Activated T-helper 1 cell treated with anti-CD3 and anti-CD28 coated beads, Interleukin-12 subunit alpha, Interleukin-12 subunit beta, Interleukin-2, Interleukin-4 antibody, amounts not matched to agents 30 ng/mL and 10 ng/mL and 1 ng/mL, durations not matched to agents 14 hours and 24 hours and 36 hours (primary cell): ENCODE data around the gene RRH. TPM values are rescaled to one million over a fixed set of nuclear protein-coding genes. Genes with fewer than 3 reads are reported as not detected.
"Not testable (repeated sequence)": the region's sequence is repeated elsewhere in the genome, so short reads cannot be mapped to it uniquely, and the experiment has no call there.

Experiments
- DNase-seq: peaks from one replicate; pipeline ENCODE4 v3.0.0; 2021; ENCODE audit warnings: low spot score
- H3K27ac Mint-ChIP-seq: one replicate; pipeline ENCODE4 v1.8.0; 2021; ENCODE audit warnings: mild to moderate bottlenecking, mixed read lengths
- H3K27me3 Mint-ChIP-seq: one replicate; pipeline ENCODE4 v1.8.0; 2022; ENCODE audit warnings: mild to moderate bottlenecking, moderate library complexity, mixed read lengths; ENCODE audit not compliant: insufficient read depth
- H3K36me3 Mint-ChIP-seq: one replicate; pipeline ENCODE4 v1.8.0; 2021; ENCODE audit warnings: low read depth, mixed read lengths
- H3K4me1 Mint-ChIP-seq: one replicate; pipeline ENCODE4 v1.8.0; 2021; ENCODE audit warnings: low read depth, mixed read lengths
- H3K4me3 Mint-ChIP-seq: one replicate; pipeline ENCODE4 v1.8.0; 2021; ENCODE audit warnings: mild to moderate bottlenecking, moderate library complexity, mixed read lengths
- H3K9me3 Mint-ChIP-seq: one replicate; pipeline ENCODE4 v1.8.0; 2021; ENCODE audit warnings: mixed read lengths
- intact Hi-C: fragments of 100-400 bp; cut with micrococcal nuclease; formaldehyde crosslinking; loops from one replicate; pipeline ENCODE4 v1.15.1; 2024
- total RNA-seq: library from RNA; stranded (reverse); gene quantifications from 2 replicates; pipeline ENCODE4 v1.2.3, GENCODE V29; 2022

Gene RRH, protein sequence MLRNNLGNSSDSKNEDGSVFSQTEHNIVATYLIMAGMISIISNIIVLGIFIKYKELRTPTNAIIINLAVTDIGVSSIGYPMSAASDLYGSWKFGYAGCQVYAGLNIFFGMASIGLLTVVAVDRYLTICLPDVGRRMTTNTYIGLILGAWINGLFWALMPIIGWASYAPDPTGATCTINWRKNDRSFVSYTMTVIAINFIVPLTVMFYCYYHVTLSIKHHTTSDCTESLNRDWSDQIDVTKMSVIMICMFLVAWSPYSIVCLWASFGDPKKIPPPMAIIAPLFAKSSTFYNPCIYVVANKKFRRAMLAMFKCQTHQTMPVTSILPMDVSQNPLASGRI
- total RNA-seq = 0.13 TPM in 1 of 2 replicates, not detected in the other

DNA sequence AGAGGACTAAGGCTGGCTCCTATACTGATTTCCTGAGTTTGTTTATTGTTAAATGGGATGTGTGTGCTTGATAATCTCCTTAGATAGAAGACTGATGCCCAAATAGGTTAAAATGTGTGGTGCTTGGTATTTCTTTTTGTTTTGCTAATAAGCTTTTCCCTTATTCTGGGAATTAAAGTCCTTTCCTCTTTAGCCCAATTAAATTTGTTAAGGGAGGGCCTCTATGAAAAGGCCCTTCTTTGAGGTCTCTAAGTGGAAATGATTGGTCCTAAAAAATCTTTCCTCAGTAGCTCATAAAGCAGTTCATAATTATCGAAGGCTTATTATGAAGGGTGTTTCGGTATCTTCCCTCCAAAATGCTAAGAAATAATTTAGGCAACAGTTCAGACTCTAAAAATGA is at the start of gene RRH:
RRH (plus strand) TSS at position 301 of the 400 bp plus-strand sequence; CDS start at position 357, 56 bp downstream.
- no peak for DNase-seq
- Mint-ChIP-seq H3K36me3 (peaks cover 17% of the 10 kb centered on the region), H3K4me3 (no peak within 1 kb of the TSS), H3K27ac (no peak within 1 kb of the TSS), H3K9me3 (no peaks in the 10 kb centered on the region), H3K4me1 (peaks cover 8% of the 10 kb centered on the region), H3K27me3 (no peaks in the 10 kb centered on the region)
- intact Hi-C loops = no loop called here

DNA sequence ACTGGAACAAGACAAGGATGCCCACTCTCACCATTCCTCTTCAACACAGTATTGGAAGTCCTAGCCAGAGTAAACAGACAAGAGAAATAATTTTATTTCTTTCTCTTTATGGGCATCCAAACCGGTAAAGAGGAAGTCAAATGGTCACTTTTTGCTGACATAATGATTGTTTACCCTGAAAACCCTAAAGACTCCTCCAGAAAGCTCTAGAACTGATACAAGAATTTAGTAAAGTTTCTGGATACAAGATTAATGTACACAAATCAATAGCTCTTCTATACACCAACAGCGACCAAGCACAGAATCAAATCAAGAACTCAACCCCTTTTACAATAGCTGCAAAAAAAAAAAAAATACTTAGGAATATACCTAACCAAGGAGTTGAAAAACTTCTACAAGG is 45.7 kb upstream of the RRH start:
- H3K4me3 Mint-ChIP-seq, H3K27ac Mint-ChIP-seq, intact Hi-C loops, H3K36me3 Mint-ChIP-seq, H3K27me3 Mint-ChIP-seq, DNase-seq, H3K4me1 Mint-ChIP-seq, H3K9me3 Mint-ChIP-seq: not testable (repeated sequence)

DNA sequence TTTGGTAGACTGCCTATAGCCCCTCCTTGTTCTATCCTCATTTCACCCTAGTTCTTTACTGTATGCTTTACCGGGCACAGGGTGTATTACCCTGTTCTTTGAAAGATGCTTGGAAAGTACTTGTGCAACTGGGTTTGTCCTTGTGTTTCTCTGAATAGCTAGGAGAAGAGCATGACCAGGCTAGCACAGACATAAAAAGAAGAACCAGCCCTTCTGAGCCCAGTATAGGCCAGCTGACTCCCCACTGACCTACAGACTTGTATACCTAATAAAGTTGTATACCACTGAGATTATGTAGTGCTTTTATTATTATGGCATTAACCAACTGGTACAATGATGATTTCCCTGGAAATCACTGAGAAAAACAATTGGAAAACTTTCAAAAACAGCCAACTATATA is 40.9 kb upstream of the RRH start:
- no peak overlapping the region for H3K4me3 Mint-ChIP-seq
- peaks cover 17% of the 10 kb centered on the region for H3K27me3 Mint-ChIP-seq
- H3K4me1 Mint-ChIP-seq = no peaks in the 10 kb centered on the region
- intact Hi-C loops = no loop called here
- no peaks in the 10 kb centered on the region for H3K36me3 Mint-ChIP-seq
- no peak overlapping the region for H3K27ac Mint-ChIP-seq
- no peaks in the 10 kb centered on the region for H3K9me3 Mint-ChIP-seq
- DNase-seq = no peak

DNA sequence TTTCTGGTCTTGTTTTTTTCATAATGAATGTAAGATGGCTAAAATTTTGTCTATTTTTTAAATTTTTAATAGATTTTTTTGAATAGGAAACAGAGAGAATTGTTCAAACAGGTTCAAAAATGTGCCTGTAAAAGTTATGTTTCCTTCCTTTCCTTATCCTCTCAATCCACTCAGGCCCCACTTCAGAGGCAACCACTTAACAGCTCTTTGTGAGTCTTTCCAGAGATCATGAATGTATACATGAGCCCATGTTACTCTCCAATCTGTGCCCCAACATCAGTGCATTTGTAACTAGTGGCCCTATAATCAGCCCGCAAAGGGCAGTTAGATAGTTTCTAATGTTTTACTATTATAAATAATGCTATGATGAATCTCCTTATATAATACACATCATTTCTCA is 40.0 kb upstream of the RRH start:
- no peak for DNase-seq

DNA sequence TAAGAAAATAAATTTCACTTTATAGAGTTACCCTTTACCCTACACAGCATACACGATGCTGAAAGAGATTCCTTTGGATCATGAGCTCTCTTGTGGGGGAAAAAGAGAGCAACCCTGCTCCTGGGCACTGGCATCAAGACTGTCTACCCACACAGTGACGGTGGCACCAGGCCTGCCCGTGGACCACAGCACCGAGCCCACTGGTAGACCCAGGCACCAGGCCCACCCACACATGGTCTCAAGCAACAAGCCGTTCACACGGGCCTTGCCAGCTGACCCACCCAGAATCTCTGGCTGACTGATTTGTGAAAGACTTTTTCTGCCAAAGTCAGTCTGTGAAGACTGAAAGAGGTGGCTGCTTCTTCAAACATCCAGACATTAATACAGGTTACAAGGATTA is 32.7 kb upstream of the RRH start:
- Mint-ChIP-seq H3K27me3 (peaks cover 17% of the 10 kb centered on the region), H3K27ac (no peak overlapping the region), H3K9me3 (peaks cover 18% of the 10 kb centered on the region), H3K4me1 (no peaks in the 10 kb centered on the region), H3K36me3 (no peaks in the 10 kb centered on the region), H3K4me3 (no peak overlapping the region)
- no peak for DNase-seq
- intact Hi-C loops = no loop called here

More for the DNA sequence above, 40.0 kb upstream of the RRH start:
- peaks cover 17% of the 10 kb centered on the region for H3K27me3 Mint-ChIP-seq
- H3K9me3 Mint-ChIP-seq = no peaks in the 10 kb centered on the region
- no peaks in the 10 kb centered on the region for H3K4me1 Mint-ChIP-seq
- intact Hi-C loops = no loop called here
- no peaks in the 10 kb centered on the region for H3K36me3 Mint-ChIP-seq
- no peak overlapping the region for H3K4me3 Mint-ChIP-seq
- no peak overlapping the region for H3K27ac Mint-ChIP-seq

DNA sequence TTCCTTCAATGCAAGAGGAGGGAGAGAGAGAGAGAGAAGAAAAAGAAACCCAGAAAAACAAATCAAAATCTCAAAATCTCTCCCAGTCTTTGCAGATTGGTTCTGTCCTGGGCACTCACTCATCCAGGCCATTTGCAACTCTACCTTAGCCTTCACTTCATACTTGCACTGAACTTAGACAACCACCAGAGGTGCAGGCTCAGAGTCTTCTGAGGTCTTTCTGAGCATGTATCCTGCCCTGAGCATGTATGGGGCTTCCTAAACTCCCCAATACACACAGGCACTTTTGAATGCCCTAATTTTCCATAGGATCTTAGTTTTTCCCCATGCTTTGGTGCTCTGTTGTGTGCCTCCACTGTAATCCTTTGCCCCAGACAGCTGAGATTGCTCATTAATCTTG is 28.9 kb upstream of the RRH start:
- Mint-ChIP-seq H3K4me3 (no peak overlapping the region), H3K27ac (no peak overlapping the region), H3K36me3 (no peaks in the 10 kb centered on the region), H3K9me3 (peaks cover 17% of the 10 kb centered on the region), H3K4me1 (no peaks in the 10 kb centered on the region), H3K27me3 (peaks cover 8% of the 10 kb centered on the region)
- DNase-seq = no peak
- intact Hi-C loops = no loop called here

DNA sequence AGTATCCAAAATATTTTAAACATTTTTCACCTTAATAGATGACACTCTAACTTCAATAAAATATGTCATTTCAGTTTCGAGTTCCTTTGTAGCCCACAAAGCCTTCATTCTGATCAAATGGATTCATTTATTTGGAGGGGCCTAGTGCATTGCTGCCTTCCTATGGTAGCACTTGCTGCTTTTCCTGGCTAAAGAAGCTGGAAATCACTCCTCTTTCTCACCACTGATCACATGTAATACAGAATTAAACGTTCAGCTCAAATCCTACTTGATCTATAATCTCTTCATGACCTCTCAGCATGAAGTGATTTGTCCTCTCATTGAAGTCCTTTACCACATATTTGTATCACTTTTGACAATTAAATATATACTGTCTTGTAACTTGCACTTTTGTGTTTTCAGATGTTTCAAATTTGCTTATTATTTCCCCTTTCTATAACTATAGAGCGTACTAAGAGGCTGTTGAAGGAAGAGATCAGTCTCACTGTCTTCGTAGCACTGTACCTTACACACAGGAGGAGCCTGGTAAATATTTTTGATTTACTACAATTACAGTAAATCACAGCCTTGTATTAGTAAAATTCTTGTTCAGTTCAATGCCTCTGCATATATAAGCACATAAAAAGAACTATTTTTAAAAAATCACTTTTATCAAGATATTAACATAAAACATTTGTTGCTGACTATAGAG is 26.5 kb upstream of the RRH start:
- Mint-ChIP-seq H3K9me3 (peaks cover 3% of the 10 kb centered on the region), H3K36me3 (no peaks in the 10 kb centered on the region), H3K27me3 (peaks cover 8% of the 10 kb centered on the region), H3K4me1 (no peaks in the 10 kb centered on the region), H3K27ac (no peak overlapping the region), H3K4me3 (no peak overlapping the region)
- DNase-seq = no peak
- intact Hi-C loops = no loop called here

DNA sequence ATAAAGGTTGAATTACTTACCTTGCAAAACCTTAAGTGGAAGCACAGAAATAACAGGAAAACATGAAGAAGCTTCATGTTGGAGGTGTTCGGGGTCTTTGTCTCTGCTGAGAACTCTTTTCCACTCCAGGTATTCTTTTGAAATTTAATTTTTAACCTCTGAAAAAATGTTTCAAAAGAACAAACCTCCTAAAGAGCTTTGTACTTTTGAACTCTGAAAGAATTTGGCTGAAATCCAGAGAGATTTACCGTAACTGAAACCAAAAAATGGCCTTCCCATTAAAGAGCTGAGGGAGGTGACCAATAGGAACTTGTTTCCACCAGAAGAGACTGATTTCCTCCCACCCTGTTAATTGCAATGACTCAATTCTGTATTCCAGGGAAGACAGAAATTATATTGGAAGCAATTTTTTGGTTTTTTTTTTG is 25.9 kb upstream of the RRH start, which contains the start of gene CFI:
CFI (minus strand) TSS at position 105 of the 425 bp plus-strand sequence; CDS start at position 77, 28 bp downstream.
- intact Hi-C loops = no loop called here

DNA sequence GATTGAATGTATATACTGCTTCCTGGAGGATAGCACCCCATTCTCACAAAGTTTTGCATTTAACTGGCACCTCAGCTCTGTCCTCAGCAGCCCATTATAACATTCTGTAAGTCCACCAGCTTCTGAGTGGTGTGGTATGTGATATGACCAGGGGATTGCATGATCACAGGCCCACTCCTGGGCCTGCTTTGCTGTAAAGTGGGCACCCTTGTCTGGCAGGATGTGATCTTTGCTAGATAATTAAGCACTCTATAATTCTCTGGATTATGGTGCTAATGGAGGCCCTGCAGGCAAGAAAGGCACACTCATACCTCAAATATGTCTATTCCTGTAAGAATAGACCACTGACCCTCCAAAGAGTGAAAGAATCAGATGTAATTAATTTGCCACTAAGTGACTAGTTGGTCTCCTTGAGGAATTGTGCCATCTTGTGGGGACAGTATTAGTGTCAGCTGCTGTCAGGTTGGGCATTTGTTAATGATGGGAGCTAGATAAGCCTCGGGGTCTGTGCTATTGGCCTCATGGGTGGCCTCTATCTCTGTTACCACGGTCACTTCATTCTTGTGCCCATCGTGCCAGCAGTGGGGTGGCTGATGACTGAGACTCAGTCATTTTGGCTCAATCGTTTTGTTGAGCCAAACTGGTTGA is 23.7 kb upstream of the RRH start:
- H3K27ac Mint-ChIP-seq = no peak overlapping the region
- intact Hi-C loops = loop anchor here (1.0 kb wide), 1 partner anchor 382 kb away; no protein-coding TSS in a partner anchor
- H3K4me1 Mint-ChIP-seq = no peaks in the 10 kb centered on the region
- no peaks in the 10 kb centered on the region for H3K36me3 Mint-ChIP-seq
- no peak overlapping the region for H3K4me3 Mint-ChIP-seq
- DNase-seq = no peak
- H3K27me3 Mint-ChIP-seq = no peaks in the 10 kb centered on the region
- no peaks in the 10 kb centered on the region for H3K9me3 Mint-ChIP-seq

More for the DNA sequence above, 25.9 kb upstream of the RRH start, which contains the start of gene CFI:
- Mint-ChIP-seq H3K4me1 (no peaks in the 10 kb centered on the region), H3K27ac (no peak within 1 kb of the TSS), H3K27me3 (peaks cover 8% of the 10 kb centered on the region), H3K36me3 (no peaks in the 10 kb centered on the region), H3K9me3 (no peaks in the 10 kb centered on the region), H3K4me3 (no peak within 1 kb of the TSS)
- DNase-seq = no peak

DNA sequence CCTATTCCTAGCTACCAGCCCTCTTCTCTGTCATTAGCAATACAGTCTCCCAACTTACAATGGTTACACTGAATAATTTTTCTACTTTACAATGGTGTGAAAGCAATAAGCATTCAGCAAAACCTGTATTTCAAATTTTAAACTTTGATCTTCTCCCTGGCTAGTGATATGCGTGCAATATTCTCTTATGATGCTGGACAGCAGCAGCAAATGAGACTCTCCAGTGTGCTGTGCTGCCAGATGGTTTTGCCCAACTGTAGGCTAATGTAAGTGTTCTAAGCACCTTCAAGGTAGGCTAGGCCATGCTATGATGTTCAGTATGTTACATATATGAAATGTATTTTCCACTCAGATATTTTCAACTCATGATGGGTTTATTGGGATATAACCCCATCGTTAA is 18.1 kb upstream of the RRH start:
- intact Hi-C loops = loop anchor here (10.0 kb wide), 2 partner anchors 975 to 1655 kb away; no protein-coding TSS in a partner anchor
- Mint-ChIP-seq H3K27ac (no peak overlapping the region), H3K4me1 (peaks cover 12% of the 10 kb centered on the region), H3K4me3 (no peak overlapping the region), H3K36me3 (peaks cover 1% of the 10 kb centered on the region), H3K9me3 (no peaks in the 10 kb centered on the region), H3K27me3 (no peaks in the 10 kb centered on the region)
- no peak for DNase-seq

DNA sequence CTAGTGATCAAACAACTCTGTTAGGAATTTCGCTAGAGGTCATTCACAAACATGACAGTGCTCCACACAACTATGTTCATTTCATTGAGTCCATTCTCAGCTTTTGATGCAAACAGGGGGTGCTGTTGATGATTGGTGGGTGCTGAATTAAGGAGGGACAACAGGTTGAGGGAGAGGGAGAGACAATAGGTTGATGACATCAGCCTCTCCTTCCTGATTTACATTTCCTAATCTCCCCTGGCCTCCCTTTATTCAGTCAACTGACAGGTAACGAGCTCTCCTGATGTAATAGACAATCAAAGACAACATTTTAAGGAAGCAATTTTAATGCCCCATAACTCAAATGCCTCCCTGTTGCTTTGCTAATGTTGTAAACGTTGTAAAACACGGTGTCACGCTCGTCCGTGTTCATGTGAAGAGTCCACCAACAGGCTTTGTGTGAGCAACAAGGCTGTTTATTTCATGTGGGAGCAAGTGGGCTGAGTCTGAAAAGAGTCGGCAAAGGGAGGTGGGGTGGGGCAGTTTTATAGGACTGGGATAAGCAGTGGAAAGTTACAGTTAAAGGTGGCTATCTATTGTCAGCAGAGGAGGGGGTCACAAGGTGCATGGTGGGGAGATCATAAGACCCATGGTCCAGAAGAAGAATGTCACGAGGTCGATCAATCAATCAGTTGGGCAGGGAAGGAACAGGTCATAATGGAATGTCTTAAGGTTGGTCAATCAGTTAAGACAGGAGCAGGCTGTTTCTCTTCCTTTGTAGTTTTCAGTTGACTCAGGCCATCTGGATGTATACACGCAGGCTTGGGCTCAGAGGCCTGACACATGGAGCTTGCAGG is 17.0 kb upstream of the RRH start:
- H3K27ac Mint-ChIP-seq = no peak overlapping the region
- intact Hi-C loops = loop anchor here (10.0 kb wide), 2 partner anchors 976 to 1656 kb away; no protein-coding TSS in a partner anchor
- H3K36me3 Mint-ChIP-seq = peaks cover 3% of the 10 kb centered on the region
- no peaks in the 10 kb centered on the region for H3K27me3 Mint-ChIP-seq
- H3K9me3 Mint-ChIP-seq = no peaks in the 10 kb centered on the region
- no peak overlapping the region for H3K4me3 Mint-ChIP-seq
- H3K4me1 Mint-ChIP-seq = peaks cover 18% of the 10 kb centered on the region
- no peak for DNase-seq

DNA sequence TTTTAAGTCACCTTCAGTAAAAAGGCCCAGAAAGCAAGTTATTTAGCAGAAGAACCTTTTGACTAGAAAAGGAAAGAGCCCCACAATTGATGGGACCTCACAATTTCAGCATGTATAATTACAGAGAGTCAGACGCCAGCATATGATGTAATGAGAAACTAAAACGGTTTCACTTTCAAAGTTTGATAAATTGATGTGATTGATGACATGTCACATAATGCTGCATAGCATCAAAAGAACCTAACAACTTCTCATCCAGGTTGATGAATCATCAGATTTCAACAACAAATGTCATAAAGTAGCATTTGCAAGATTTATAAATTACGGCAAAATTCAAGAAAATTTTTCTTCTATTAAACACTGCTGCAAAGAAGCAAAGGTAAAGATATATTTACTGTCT is 16.1 kb upstream of the RRH start:
- Mint-ChIP-seq H3K9me3 (no peaks in the 10 kb centered on the region), H3K4me3 (no peak overlapping the region), H3K36me3 (peaks cover 8% of the 10 kb centered on the region), H3K4me1 (peaks cover 27% of the 10 kb centered on the region), H3K27ac (no peak overlapping the region), H3K27me3 (no peaks in the 10 kb centered on the region)
- DNase-seq = no peak
- intact Hi-C loops = loop anchor here (10.0 kb wide), 2 partner anchors 977 to 1657 kb away; no protein-coding TSS in a partner anchor
